Endothelial cell of umbilical vein (primary cell): Measurements from ENCODE around the gene POLR3A. TPM values are rescaled to one million over a fixed set of nuclear protein-coding genes. Genes with fewer than 3 reads are reported as not detected.

Experiments
- BruUV-seq: library from RNA; stranded (reverse); fragments of 400-500 nt; replicated peaks from 2 replicates; lab custom pipeline; 2021; lab: Mats Ljungman, UMichigan
- CTCF ChIA-PET: fragments of 300-600, 350-600 bp; sonication (Branson Sonifier 250); formaldehyde crosslinking; loops from one replicate; lab custom pipeline; 2021; ENCODE audit warnings: antibody characterized with exemption, inconsistent platforms; lab: Charles Lee
- POLR2A ChIA-PET: fragments of 300-600, 350-600 bp; sonication (Branson Sonifier 250); formaldehyde crosslinking; loops from one replicate; lab custom pipeline; 2021; ENCODE audit warnings: antibody characterized with exemption, inconsistent platforms; lab: Charles Lee
- DNase-seq: peaks from one replicate; pipeline ENCODE4 v3.0.0-alpha.2; 2011; ENCODE audit warnings: low read depth, low spot score
- FAIRE-seq: peaks from 2 replicates; lab custom pipeline; 2011; peaks lifted over from hg19 to GRCh38; lab: Jason Lieb, UNC
- H2AFZ ChIP-seq: 2 replicates; pipeline ENCODE4 v1.6.0; 2012; ENCODE audit warnings: low read depth, low read length, control low read depth, inconsistent platforms
- H3K27ac ChIP-seq: 2 replicates; pipeline ENCODE4 v1.5.1; 2011; ENCODE audit warnings: low read depth, mild to moderate bottlenecking, control low read depth, low read length, moderate library complexity; ENCODE audit not compliant: insufficient read depth
- H3K27me3 ChIP-seq, 2 experiments: 2 replicates each; pipeline versions ENCODE4 v1.6.0 to v1.6.1; 2011; ENCODE audit warnings: low read length in 2 of 2, mixed read lengths in 1 of 2; ENCODE audit not compliant: control insufficient read depth in 2 of 2, insufficient read depth in 2 of 2
- H3K36me3 ChIP-seq, 2 experiments: 2 replicates in 1 of 2; 3 replicates in 1 of 2; pipeline ENCODE4 v1.5.1; 2011; ENCODE audit warnings: low read length in 2 of 2, mild to moderate bottlenecking in 1 of 2, moderate library complexity in 1 of 2; ENCODE audit not compliant: control insufficient read depth in 2 of 2, insufficient read depth in 2 of 2; ENCODE audit errors: extremely low read depth in 1 of 2
- H3K4me1 ChIP-seq: 3 replicates; pipeline ENCODE4 v1.5.1; 2011; ENCODE audit warnings: mild to moderate bottlenecking, low read length; ENCODE audit not compliant: control insufficient read depth, insufficient read depth; ENCODE audit errors: extremely low read depth
- H3K4me2 ChIP-seq: 2 replicates; pipeline ENCODE4 v1.6.1; 2011; ENCODE audit warnings: low read length, control low read depth, mixed read lengths; ENCODE audit not compliant: insufficient read depth
- H3K4me3 ChIP-seq, 3 experiments: fragments of 200-600 bp in 1 of 3; sonication (generic), shearing (Covaris generic) in 1 of 3; replicated peaks in 1 of 3; 2 replicates each; pipeline ENCODE4 v1.5.1; 2011 to 2016; ENCODE audit warnings: control low read depth in 3 of 3, low read length in 3 of 3, mild to moderate bottlenecking in 2 of 3, inconsistent platforms in 1 of 3, low read depth in 1 of 3, moderate library complexity in 1 of 3; ENCODE audit not compliant: insufficient read depth in 1 of 3
- H3K79me2 ChIP-seq: 2 replicates; pipeline ENCODE4 v1.6.0; 2012; ENCODE audit warnings: low read length, inconsistent platforms; ENCODE audit not compliant: control insufficient read depth, insufficient read depth
- H3K9ac ChIP-seq: replicated peaks from 2 replicates; pipeline ENCODE3; 2011; ENCODE audit warnings: low read length, control low read depth; ENCODE audit not compliant: insufficient read depth; ENCODE audit errors: extremely low read depth
- H3K9me1 ChIP-seq: replicated peaks from 3 replicates; pipeline ENCODE4 v1.6.0; 2011; ENCODE audit warnings: mild to moderate bottlenecking, low read length; ENCODE audit not compliant: control insufficient read depth, insufficient read depth; ENCODE audit errors: extremely low read depth
- H3K9me3 ChIP-seq: replicated peaks from 2 replicates; pipeline ENCODE4 v1.5.1; 2012; ENCODE audit warnings: low read length, inconsistent platforms; ENCODE audit not compliant: control insufficient read depth, insufficient read depth
- H4K20me1 ChIP-seq: replicated peaks from 2 replicates; pipeline ENCODE3; 2011; ENCODE audit warnings: mild to moderate bottlenecking, low read length; ENCODE audit not compliant: control insufficient read depth, insufficient read depth; ENCODE audit errors: extremely low read depth
- EZH2 ChIP-seq: IDR thresholded peaks from 2 replicates; pipeline ENCODE4 v1.6.1; 2012; ENCODE audit warnings: borderline replicate concordance, low read depth, mild to moderate bottlenecking, moderate library complexity, low read length, inconsistent platforms; ENCODE audit not compliant: severe bottlenecking
- FOS ChIP-seq: IDR thresholded peaks from 2 replicates; pipeline ENCODE4 v1.6.1; 2011; ENCODE audit warnings: mild to moderate bottlenecking, low read length, moderate library complexity, borderline replicate concordance; ENCODE audit not compliant: insufficient read depth
- GATA2 ChIP-seq: IDR thresholded peaks from 2 replicates; pipeline ENCODE4 v1.7.0; 2011; ENCODE audit warnings: low read depth, mild to moderate bottlenecking, moderate library complexity, mixed read lengths, low read length; ENCODE audit not compliant: insufficient read length, insufficient read depth
- JUN ChIP-seq: IDR thresholded peaks from 2 replicates; pipeline ENCODE4 v1.6.1; 2011; ENCODE audit warnings: borderline replicate concordance, low read depth; ENCODE audit not compliant: insufficient read length, insufficient read depth
- MYC ChIP-seq: IDR thresholded peaks from one replicate; pipeline ENCODE4 v1.6.1; 2011; ENCODE audit warnings: mild to moderate bottlenecking, low read depth, low read length
- POLR2A ChIP-seq: IDR thresholded peaks from 2 replicates; pipeline ENCODE4 v1.6.1; 2012; ENCODE audit warnings: low read depth, mild to moderate bottlenecking, control low read depth, low read length
- POLR2AphosphoS5 ChIP-seq: IDR thresholded peaks from 2 replicates; pipeline ENCODE4 v1.6.1; 2012; ENCODE audit warnings: low read depth, mild to moderate bottlenecking, control low read depth, low read length, moderate library complexity; ENCODE audit not compliant: insufficient read depth
- dilution Hi-C: fragments of 300-500 bp; cut with MboI; formaldehyde crosslinking; loops from one replicate; pipeline ENCODE4 v1.15.0; 2019; ENCODE audit warnings: low sequenced_read_pairs; ENCODE audit not compliant: extremely low pct_ligation_motif_present
- intact Hi-C: fragments of 100-400 bp; cut with micrococcal nuclease; formaldehyde crosslinking; loops from one replicate; pipeline ENCODE4 v1.10.0; 2022
- polyA plus RNA-seq, 4 experiments: library from polyadenylated mRNA; depleted of rRNA in 3 of 4; stranded (reverse) in 3 of 4; unstranded in 1 of 4; fragments of >200 nt; gene quantifications; 2 replicates each; pipeline versions ENCODE4 v1.2.1 to v1.2.3, GENCODE V29; 2011 to 2012; ENCODE audit warnings: missing spikeins in 1 of 4
- total RNA-seq: library from RNA; stranded (reverse); gene quantifications from 2 replicates; pipeline ENCODE4 v1.2.3, GENCODE V29; 2021
- TF ChIP-seq, protein P1 (sequence below), 2 donors: IDR thresholded peaks; 1 replicate in 1 of 2; 2 replicates in 1 of 2; pipeline ENCODE4 v1.5.1; 2011; ENCODE audit warnings: low read length in 2 of 2, mild to moderate bottlenecking in 2 of 2, moderate library complexity in 2 of 2, control low read depth in 1 of 2, inconsistent platforms in 1 of 2, low read depth in 1 of 2; ENCODE audit not compliant: insufficient read depth in 1 of 2; ENCODE audit errors: extremely low read depth in 1 of 2
- TF ChIP-seq, protein P2 (sequence below): IDR thresholded peaks from 2 replicates; pipeline ENCODE4 v1.6.1; 2011; ENCODE audit not compliant: insufficient read depth, insufficient read length

The POLR3A gene
- total and polyA plus RNA-seq, 2 donors (not counting 3 experiments of a cell fraction or from before 2014, with no cell fraction given), result 9.5 to 25.3 TPM

DNA sequence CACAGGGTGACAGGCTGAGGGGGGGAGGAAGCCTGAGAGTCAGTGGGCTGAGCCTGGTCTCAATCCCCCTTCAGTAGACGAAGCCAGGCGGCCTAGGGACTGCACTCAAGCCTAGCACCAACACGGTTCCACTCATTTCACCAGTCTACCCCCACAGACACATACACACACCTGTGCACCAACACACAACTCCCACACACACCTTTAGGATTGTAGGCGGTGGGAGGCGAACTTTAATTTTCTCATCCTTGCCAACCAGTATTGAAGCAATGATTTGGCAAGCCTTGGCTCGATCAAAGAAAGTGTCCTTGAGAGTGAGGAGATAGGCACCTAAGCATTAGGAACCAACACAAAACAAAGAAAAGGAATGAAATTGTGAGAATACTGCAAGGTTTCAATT, 19.7 kb downstream of the POLR3A start:
- Histone ChIP-seq H3K4me3 (no peak overlapping the region), H3K9me3 (no peaks in the 10 kb centered on the region), H3K9ac (no peak overlapping the region), H3K9me1 (no peaks in the 10 kb centered on the region), H3K4me2 (no peak overlapping the region), H2AFZ (no peak overlapping the region), H4K20me1 (no peaks in the 10 kb centered on the region), H3K27ac (no peak overlapping the region), H3K79me2 (no peaks in the 10 kb centered on the region), H3K27me3 (no peaks in the 10 kb centered on the region), H3K36me3 (peaks cover 25 to 31% of the 10 kb centered on the region in 2 experiments), H3K4me1 (no peaks in the 10 kb centered on the region)
- BruUV-seq, result no TSS peak
- CTCF ChIA-PET, result interaction anchor here (0.9 to 1.7 kb wide), 2 partner anchors 21 to 163 kb away, joined by 3 to 8 read pairs; no protein-coding TSS in a partner anchor
- intact Hi-C loops (no loop called here), dilution Hi-C loops (no loop called here)
- DNase-seq (no peak), FAIRE-seq (no peak)
- POLR2A ChIA-PET, result interaction anchor here (0.7 kb wide), 1 partner anchor 41 kb away, joined by 3 read pairs; no protein-coding TSS in a partner anchor
- TF ChIP-seq EZH2 (no peak), POLR2A (no peak), GATA2 (no peak), MYC (no peak), POLR2AphosphoS5 (no peak), FOS (no peak), JUN (no peak)
- TF ChIP-seq, protein P1, sequence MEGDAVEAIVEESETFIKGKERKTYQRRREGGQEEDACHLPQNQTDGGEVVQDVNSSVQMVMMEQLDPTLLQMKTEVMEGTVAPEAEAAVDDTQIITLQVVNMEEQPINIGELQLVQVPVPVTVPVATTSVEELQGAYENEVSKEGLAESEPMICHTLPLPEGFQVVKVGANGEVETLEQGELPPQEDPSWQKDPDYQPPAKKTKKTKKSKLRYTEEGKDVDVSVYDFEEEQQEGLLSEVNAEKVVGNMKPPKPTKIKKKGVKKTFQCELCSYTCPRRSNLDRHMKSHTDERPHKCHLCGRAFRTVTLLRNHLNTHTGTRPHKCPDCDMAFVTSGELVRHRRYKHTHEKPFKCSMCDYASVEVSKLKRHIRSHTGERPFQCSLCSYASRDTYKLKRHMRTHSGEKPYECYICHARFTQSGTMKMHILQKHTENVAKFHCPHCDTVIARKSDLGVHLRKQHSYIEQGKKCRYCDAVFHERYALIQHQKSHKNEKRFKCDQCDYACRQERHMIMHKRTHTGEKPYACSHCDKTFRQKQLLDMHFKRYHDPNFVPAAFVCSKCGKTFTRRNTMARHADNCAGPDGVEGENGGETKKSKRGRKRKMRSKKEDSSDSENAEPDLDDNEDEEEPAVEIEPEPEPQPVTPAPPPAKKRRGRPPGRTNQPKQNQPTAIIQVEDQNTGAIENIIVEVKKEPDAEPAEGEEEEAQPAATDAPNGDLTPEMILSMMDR (IDR thresholded peaks at IDR 0.05; ENCODE audit: extremely low read depth in 1 of 2, insufficient read depth in 1 of 2, low read depth in 1 of 2, low read length in 2 of 2), result no peak
- TF ChIP-seq, protein P2, sequence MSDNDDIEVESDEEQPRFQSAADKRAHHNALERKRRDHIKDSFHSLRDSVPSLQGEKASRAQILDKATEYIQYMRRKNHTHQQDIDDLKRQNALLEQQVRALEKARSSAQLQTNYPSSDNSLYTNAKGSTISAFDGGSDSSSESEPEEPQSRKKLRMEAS, result no peak
